Adrenal gland (tissue), 12 donors: ENCODE measurements around the gene DLG5. TPM values are rescaled to one million over a fixed set of nuclear protein-coding genes. Genes with fewer than 3 reads are reported as not detected.

Experiments used
- DNase-seq, 7 donors: peaks; one replicate each; pipeline ENCODE4 v3.0.0-alpha.2; 2019 to 2020
- H3K27ac ChIP-seq, 5 donors: fragments of 200-600 bp; sonication (generic) in 4 of 5; 1 replicate in 3 of 5; 2 replicates in 2 of 5; pipeline versions ENCODE4 v1.5.1 to v1.8.0; 2016 to 2020; ENCODE audit warnings: mild to moderate bottlenecking in 1 of 5
- H3K27me3 ChIP-seq: fragments of 200-600 bp; 2 replicates; pipeline ENCODE4 v1.8.0; 2021
- H3K36me3 ChIP-seq, 2 donors: fragments of 200-600 bp; replicated peaks in 1 of 2; 1 replicate in 1 of 2; 2 replicates in 1 of 2; pipeline versions ENCODE4 v1.5.1 to v1.8.0; 2018 to 2022
- H3K4me1 ChIP-seq, 2 donors: fragments of 200-600 bp; replicated peaks in 1 of 2; 1 replicate in 1 of 2; 2 replicates in 1 of 2; pipeline versions ENCODE4 v1.5.1 to v1.8.0; 2018 to 2021
- H3K4me3 ChIP-seq, 4 donors: fragments of 200-600 bp; sonication (generic) in 3 of 4; one replicate each; pipeline ENCODE4 v1.5.1; 2016 to 2018
- H3K9me3 ChIP-seq, 3 donors: fragments of 200-600 bp; sonication (generic) in 1 of 3; replicated peaks in 1 of 3; 1 replicate in 2 of 3; 2 replicates in 1 of 3; pipeline versions ENCODE4 v1.5.1 to v1.8.0; 2016 to 2021
- POLR2A ChIP-seq, 2 donors: fragments of 450-650 bp; IDR thresholded peaks; one replicate each; pipeline ENCODE4 v1.6.1; 2017; ENCODE audit warnings: antibody characterized with exemption in 2 of 2, mild to moderate bottlenecking in 2 of 2, moderate library complexity in 1 of 2
- WGBS, 4 donors: extraction: QIAGEN DNeasy Blood & Tissue Kit in 2 of 4; methylation state at CpG; one replicate each; pipeline versions ENCODE4 v1.1.5 to v1.1.7; 2013 to 2017; 5-methylcytosine and 5-hydroxymethylcytosine counted together
- intact Hi-C, 2 donors: fragments of 100-400 bp; cut with DNase I; formaldehyde crosslinking; loops; one replicate each; pipeline versions ENCODE4 v1.14.1 to v1.15.0; 2022 to 2023
- polyA plus RNA-seq, 3 donors: library from polyadenylated mRNA; stranded (reverse); fragments of 200-250 nt in 2 of 3; fragments of 350-450 nt in 1 of 3; fragmentation: Illumina TruSeq in 1 of 3; extraction: RNeasy Lipid Tissue Mini Kit (QIAGEN cat#74804) in 1 of 3; gene quantifications; one replicate each; pipeline ENCODE4 v1.2.3, GENCODE V29; 2013 to 2014
- total RNA-seq, 9 donors: library from RNA; depleted of rRNA in 4 of 9; stranded (reverse); fragments of >200 nt in 4 of 9; fragments of 120-200 nt in 1 of 9; fragmentation: NEBNext Ultra II Directional in 1 of 9; extraction: Animal tissue kit (Norgen Biotek cat#: 25700) in 1 of 9; gene quantifications; one replicate each; pipeline versions ENCODE4 v1.1.0 to v1.2.4, GENCODE V29; 2013 to 2023
- TF ChIP-seq, protein P1 (sequence below), 6 experiments: fragments of 450-650 bp in 4 of 6; fragments of 200-600 bp in 2 of 6; sonication (generic) in 1 of 6; IDR thresholded peaks; 1 replicate in 5 of 6; 2 replicates in 1 of 6; pipeline versions ENCODE4 v1.5.1 to v1.8.0; 2016 to 2021; ENCODE audit warnings: antibody characterized with exemption in 6 of 6, mild to moderate bottlenecking in 2 of 6, moderate library complexity in 1 of 6
- donor health status: healthy with polysubstance abuse.
- donor health status: Bipolar disorder and iron deficiency.
- donor health status: DM: yes; HTN: yes; CAD: no.
- donor health status: DM: no; HTN: no; CAD: no.
- donor health status: DM: no; HTN: no; CAD: no.
- donor health status: DM: yes; HTN: yes; CAD: no.

Gene DLG5
- total and polyA plus RNA-seq, 12 donors = 32.6 to 175 (median 101) TPM

DNA sequence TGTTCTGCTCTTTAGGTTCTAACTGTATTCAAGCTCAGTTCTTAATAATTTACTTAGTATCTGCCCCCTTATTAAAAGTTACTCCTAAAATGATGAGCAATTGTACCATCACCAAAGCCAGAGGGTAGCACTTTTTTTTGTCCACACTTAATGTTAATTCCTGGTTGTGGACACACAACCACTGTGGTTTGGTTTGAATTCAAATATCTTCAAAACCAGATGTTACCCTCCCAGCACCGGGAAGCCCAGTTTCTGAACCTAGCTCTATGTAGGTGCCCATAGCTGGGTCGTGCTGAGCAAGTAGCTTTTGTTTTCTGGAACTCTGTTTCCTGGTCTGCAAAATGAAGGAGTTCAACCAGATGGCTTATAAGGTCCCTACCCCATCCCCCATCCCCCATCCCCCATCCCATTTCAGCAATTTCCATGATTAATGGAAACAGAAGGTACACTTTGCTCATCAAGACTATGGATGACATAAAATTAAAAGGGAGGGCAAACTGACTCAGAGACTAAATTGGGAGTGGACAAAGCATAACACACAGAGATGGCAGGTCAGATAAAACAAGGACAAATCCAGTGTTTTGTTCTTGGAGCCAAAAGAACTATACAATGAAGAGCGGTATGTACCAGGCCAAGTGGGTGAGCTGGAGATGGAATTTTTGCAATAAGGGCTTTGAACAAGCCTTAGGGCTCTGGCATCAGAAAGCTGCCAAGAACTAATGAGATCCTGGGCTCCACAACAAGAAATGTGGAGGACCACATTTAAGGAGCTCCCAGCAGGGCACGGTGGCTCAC is 56.7 kb downstream of the DLG5 start:
- Histone ChIP-seq H3K4me3 (no peak overlapping the region), H3K27ac (peak overlapping the region in 4 of 5 donors; percentile 52 to 97 (median 95)), H3K4me1 (peaks cover 58 to 62% of the 10 kb centered on the region in 2 donors), H3K9me3 (no peaks in the 10 kb centered on the region), H3K36me3 (peaks cover 0 to 29% of the 10 kb centered on the region in 2 donors), H3K27me3 (no peaks in the 10 kb centered on the region)
- intact Hi-C loops = no loop called here
- no peak for DNase-seq
- TF ChIP-seq, protein P1, sequence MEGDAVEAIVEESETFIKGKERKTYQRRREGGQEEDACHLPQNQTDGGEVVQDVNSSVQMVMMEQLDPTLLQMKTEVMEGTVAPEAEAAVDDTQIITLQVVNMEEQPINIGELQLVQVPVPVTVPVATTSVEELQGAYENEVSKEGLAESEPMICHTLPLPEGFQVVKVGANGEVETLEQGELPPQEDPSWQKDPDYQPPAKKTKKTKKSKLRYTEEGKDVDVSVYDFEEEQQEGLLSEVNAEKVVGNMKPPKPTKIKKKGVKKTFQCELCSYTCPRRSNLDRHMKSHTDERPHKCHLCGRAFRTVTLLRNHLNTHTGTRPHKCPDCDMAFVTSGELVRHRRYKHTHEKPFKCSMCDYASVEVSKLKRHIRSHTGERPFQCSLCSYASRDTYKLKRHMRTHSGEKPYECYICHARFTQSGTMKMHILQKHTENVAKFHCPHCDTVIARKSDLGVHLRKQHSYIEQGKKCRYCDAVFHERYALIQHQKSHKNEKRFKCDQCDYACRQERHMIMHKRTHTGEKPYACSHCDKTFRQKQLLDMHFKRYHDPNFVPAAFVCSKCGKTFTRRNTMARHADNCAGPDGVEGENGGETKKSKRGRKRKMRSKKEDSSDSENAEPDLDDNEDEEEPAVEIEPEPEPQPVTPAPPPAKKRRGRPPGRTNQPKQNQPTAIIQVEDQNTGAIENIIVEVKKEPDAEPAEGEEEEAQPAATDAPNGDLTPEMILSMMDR (IDR thresholded peaks at IDR 0.05) = no peak
- no peak for TF ChIP-seq POLR2A (IDR thresholded peaks at IDR 0.05)
- WGBS, 4 donors = 75 to 82% (median 78%) methylated on average over 4 of the region's 4 CpGs

DNA sequence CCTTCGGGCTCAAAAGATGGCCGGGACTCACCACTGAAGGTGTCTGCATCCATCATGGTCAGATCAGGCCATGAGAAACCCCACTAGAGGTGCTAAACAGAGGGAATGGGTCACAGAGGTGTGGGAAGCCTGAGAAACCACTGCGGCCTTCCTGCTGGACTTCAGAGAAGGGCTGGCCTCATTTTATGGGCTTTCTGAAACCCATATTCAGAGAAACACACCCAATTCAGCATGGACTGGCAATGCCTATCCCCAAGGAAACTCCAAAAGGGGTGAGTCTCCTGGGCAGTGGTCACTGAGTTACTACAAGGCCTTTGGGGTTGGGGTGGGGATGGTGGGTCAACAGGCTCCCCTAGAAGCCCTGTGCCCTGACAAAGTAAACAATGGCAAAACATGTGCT is 58.0 kb downstream of the DLG5 start:
- no peak for DNase-seq

DNA sequence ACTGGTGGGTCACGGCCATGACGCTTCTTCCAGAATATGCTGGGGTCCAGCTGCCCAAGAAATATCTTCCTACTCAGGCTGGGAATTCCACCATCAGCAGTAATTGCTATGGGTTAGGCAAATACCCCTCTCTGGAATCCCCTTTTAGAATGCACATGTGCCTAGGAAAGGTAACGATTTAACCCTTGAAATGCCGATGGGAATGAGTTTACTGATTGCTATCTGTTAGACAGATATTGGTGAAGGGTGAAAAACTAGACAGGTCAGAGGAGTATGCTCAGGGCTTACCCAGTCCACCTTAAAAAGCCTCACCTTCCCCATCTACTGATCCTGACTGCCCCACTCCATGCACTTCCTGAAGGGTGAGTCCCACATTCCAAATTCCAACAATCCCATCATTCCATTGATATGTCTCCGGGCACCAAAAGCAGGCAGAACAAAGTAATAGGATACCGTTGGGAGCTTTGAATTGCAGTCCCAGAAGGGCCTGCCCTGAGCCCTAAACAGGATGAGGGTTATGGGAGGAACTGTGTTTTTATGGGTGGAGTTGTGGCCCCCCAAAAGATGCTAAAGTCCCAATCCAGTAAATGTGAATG is 59.3 kb downstream of the DLG5 start:
- H3K27ac ChIP-seq = peak overlapping the region in 2 of 5 donors; percentile 96 to 97
- WGBS, 4 donors = 80 to 84% (median 82%) methylated on average over 4 to 6 of the region's 6 CpGs
- H3K9me3 ChIP-seq = no peaks in the 10 kb centered on the region
- H3K4me3 ChIP-seq = no peak overlapping the region
- H3K4me1 ChIP-seq = peaks cover 54% of the 10 kb centered on the region in 2 donors
- no peak for TF ChIP-seq POLR2A (IDR thresholded peaks at IDR 0.05)
- TF ChIP-seq, protein P1 (IDR thresholded peaks at IDR 0.05) = no peak
- DNase-seq = no peak
- H3K27me3 ChIP-seq = no peaks in the 10 kb centered on the region
- intact Hi-C loops = no loop called here
- peaks cover 0 to 29% of the 10 kb centered on the region in 2 donors for H3K36me3 ChIP-seq

More for the DNA sequence above, 58.0 kb downstream of the DLG5 start:
- peaks cover 58 to 62% of the 10 kb centered on the region in 2 donors for H3K4me1 ChIP-seq
- WGBS, 4 donors = 80 to 90% (median 85%) methylated on average over 3 of the region's 3 CpGs
- H3K27ac ChIP-seq = peak overlapping the region in 4 of 5 donors; percentile 10 to 97 (median 74)
- no peak overlapping the region for H3K4me3 ChIP-seq
- H3K36me3 ChIP-seq = peaks cover 0 to 29% of the 10 kb centered on the region in 2 donors
- no peak for TF ChIP-seq POLR2A (IDR thresholded peaks at IDR 0.05)
- TF ChIP-seq, protein P1 (IDR thresholded peaks at IDR 0.05) = no peak
- H3K9me3 ChIP-seq = no peaks in the 10 kb centered on the region
- H3K27me3 ChIP-seq = no peaks in the 10 kb centered on the region
- intact Hi-C loops = no loop called here

DNA sequence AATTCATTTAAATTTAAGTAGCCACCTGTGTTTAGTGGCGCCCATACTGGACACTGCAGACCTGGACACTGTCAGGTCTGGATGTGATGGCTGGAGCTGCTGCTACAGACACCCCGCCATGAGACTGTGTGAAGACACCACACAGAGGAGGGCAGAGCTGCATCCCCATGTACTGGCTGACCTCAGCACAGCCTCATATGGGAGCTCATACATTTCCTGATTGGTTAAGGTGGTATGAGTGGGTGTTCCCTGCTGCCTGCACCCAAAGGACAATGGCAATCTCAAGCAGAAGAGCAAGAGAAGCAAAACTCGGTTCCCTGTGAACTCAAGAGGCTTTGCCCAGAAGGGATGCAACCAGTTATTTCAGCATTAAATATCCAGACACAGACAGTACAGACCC is 60.0 kb downstream of the DLG5 start:
- TF ChIP-seq, protein P1 (IDR thresholded peaks at IDR 0.05) = no peak
- no peak for TF ChIP-seq POLR2A (IDR thresholded peaks at IDR 0.05)
- 86 to 94% (median 89%) methylated on average over 3 of the region's 3 CpGs for WGBS, 4 donors
- intact Hi-C loops = no loop called here
- Histone ChIP-seq H3K27ac (peak overlapping the region in 3 of 5 donors; percentile 78 to 97 (median 96)), H3K36me3 (peaks cover 0 to 29% of the 10 kb centered on the region in 2 donors), H3K4me3 (no peak overlapping the region), H3K9me3 (no peaks in the 10 kb centered on the region), H3K27me3 (no peaks in the 10 kb centered on the region), H3K4me1 (peaks cover 48 to 50% of the 10 kb centered on the region in 2 donors)
- no peak for DNase-seq
